Astrocyte of the spinal cord (primary cell): ENCODE results near the gene RGS17.
A peak's percentile ranks its signal among the peaks of the same experiment; 100 is the strongest.

Source experiments
- DNase-seq: peaks from one replicate; pipeline ENCODE4 v3.0.0; 2011; ENCODE audit warnings: low read depth, low spot score
- H3K4me3 ChIP-seq: 2 replicates; pipeline ENCODE4 v1.5.1; 2011; ENCODE audit warnings: low read depth, mild to moderate bottlenecking, low read length, moderate library complexity
- CTCF ChIP-seq: IDR thresholded peaks from 2 replicates; pipeline ENCODE4 v1.5.1; 2012; ENCODE audit warnings: low read depth, mild to moderate bottlenecking, low read length, inconsistent platforms
- in situ Hi-C: cut with HindIII; loops from 2 replicates; pipeline ENCODE4 v1.10.0; 2017; ENCODE audit warnings: low sequenced_read_pairs

The RGS17 gene

GRCh38 chr6:153048631-153049030, 82.5 kb downstream of the RGS17 start:
- in situ Hi-C loops = no loop called here
- no peak for DNase-seq
- no peak for TF ChIP-seq CTCF
- H3K4me3 ChIP-seq = no peak overlapping the region

GRCh38 chr6:153047386-153047785, 83.7 kb downstream of the RGS17 start:
- DNase-seq = no peak
- in situ Hi-C loops = no loop called here
- no peak overlapping the region for H3K4me3 ChIP-seq
- TF ChIP-seq CTCF = no peak

GRCh38 chr6:153045271-153045670, 85.8 kb downstream of the RGS17 start:
- TF ChIP-seq CTCF = no peak
- H3K4me3 ChIP-seq = no peak overlapping the region
- in situ Hi-C loops = no loop called here
- no peak for DNase-seq

GRCh38 chr6:153044295-153044694, 86.8 kb downstream of the RGS17 start:
- no peak for TF ChIP-seq CTCF
- DNase-seq = peak; percentile 14
- in situ Hi-C loops = no loop called here
- H3K4me3 ChIP-seq = no peak overlapping the region

- TF ChIP-seq CTCF = no peak
- DNase-seq = no peak
- in situ Hi-C loops = no loop called here
- H3K4me3 ChIP-seq = no peak overlapping the region
Measured at GRCh38 chr6:153043719-153044118, 87.4 kb downstream of the RGS17 start.

GRCh38 chr6:153038378-153039057, 92.6 kb downstream of the RGS17 start:
- TF ChIP-seq CTCF = no peak
- DNase-seq = peak; percentile 56
- in situ Hi-C loops = no loop called here
- H3K4me3 ChIP-seq = no peak overlapping the region
